ENCODE data around the gene RNF215.

- no peak for TF ChIP-seq CTCF (IDR thresholded peaks at IDR 0.05)
- no peak for TF ChIP-seq POLR2A (IDR thresholded peaks at IDR 0.05)
Observed at GRCh38 chr22:30420347-30421125, 33.3 kb upstream of the RNF215 start.

Data from breast epithelium (tissue), 3 donors.